Measurements from ENCODE around the gene NLRC5.
A peak's percentile ranks its signal among the peaks of the same experiment; 100 is the strongest.

NLRC5 gene

GRCh38 chr16:56961386-56961785, 28.0 kb upstream of the NLRC5 start:
- H3K79me2 ChIP-seq, result no peaks in the 10 kb centered on the region
- no peak overlapping the region for H3K4me3 ChIP-seq (ENCODE audit: low read depth, low read length)
- no peaks in the 10 kb centered on the region for H3K9me3 ChIP-seq (ENCODE audit: control insufficient read depth, low read length)
- no peaks in the 10 kb centered on the region for H3K36me3 ChIP-seq (ENCODE audit: control insufficient read depth, insufficient read depth, low read length)
- no peak overlapping the region for H3K9ac ChIP-seq
- H3K4me1 ChIP-seq, result no peaks in the 10 kb centered on the region
- H3K27me3 ChIP-seq (ENCODE audit: control insufficient read depth, insufficient read depth, low read length), result no peaks in the 10 kb centered on the region
- no peak overlapping the region for H2AFZ ChIP-seq
- H3K4me2 ChIP-seq (ENCODE audit: low read length), result no peak overlapping the region
- no peak for TF ChIP-seq CTCF (IDR thresholded peaks at IDR 0.05)
- no peak overlapping the region for H3K27ac ChIP-seq

- H3K27ac ChIP-seq, result no peak within 1 kb of the TSS
- no peaks in the 10 kb centered on the region for H3K27me3 ChIP-seq (ENCODE audit: control insufficient read depth, insufficient read depth, low read length)
- H3K79me2 ChIP-seq, result no peaks in the 10 kb centered on the region
- no peak within 1 kb of the TSS for H3K4me2 ChIP-seq (ENCODE audit: low read length)
- no peak within 1 kb of the TSS for H3K4me3 ChIP-seq (ENCODE audit: low read depth, low read length)
- H3K36me3 ChIP-seq (ENCODE audit: control insufficient read depth, insufficient read depth, low read length), result no peaks in the 10 kb centered on the region
- no peak for TF ChIP-seq CTCF (IDR thresholded peaks at IDR 0.05)
- H3K9ac ChIP-seq, result no peak within 1 kb of the TSS
- H3K9me3 ChIP-seq (ENCODE audit: control insufficient read depth, low read length), result no peaks in the 10 kb centered on the region
- no peaks in the 10 kb centered on the region for H3K4me1 ChIP-seq
- H2AFZ ChIP-seq, result no peak within 1 kb of the TSS
Measured at GRCh38 chr16:56961851-56962281, 27.5 kb upstream of the NLRC5 start, which contains the start of gene CETP. TSS of gene CETP (plus strand) at chr16:56961950. CDS start at chr16:56961980, 30 bp downstream.

- H3K27ac ChIP-seq, result no peak overlapping the region
- peak overlapping the region; percentile 18 for H2AFZ ChIP-seq
- no peaks in the 10 kb centered on the region for H3K79me2 ChIP-seq
Measured at GRCh38 chr16:56964243-56965148, 24.9 kb upstream of the NLRC5 start.

GRCh38 chr16:56965149-56966092, 23.9 kb upstream of the NLRC5 start:
- Histone ChIP-seq H3K27ac (no peak overlapping the region), H3K4me1 (no peaks in the 10 kb centered on the region), H3K36me3 (ENCODE audit: control insufficient read depth, insufficient read depth, low read length) (no peaks in the 10 kb centered on the region), H3K9ac (no peak overlapping the region), H3K27me3 (ENCODE audit: control insufficient read depth, insufficient read depth, low read length) (no peaks in the 10 kb centered on the region), H2AFZ (no peak overlapping the region), H3K9me3 (ENCODE audit: control insufficient read depth, low read length) (no peaks in the 10 kb centered on the region), H3K4me3 (ENCODE audit: low read depth, low read length) (no peak overlapping the region), H3K79me2 (no peaks in the 10 kb centered on the region), H3K4me2 (ENCODE audit: low read length) (no peak overlapping the region)
- no peak for TF ChIP-seq CTCF (IDR thresholded peaks at IDR 0.05)

More at GRCh38 chr16:56964243-56965148, 24.9 kb upstream of the NLRC5 start:
- Histone ChIP-seq H3K4me3 (ENCODE audit: low read depth, low read length) (no peak overlapping the region), H3K9ac (no peak overlapping the region), H3K9me3 (ENCODE audit: control insufficient read depth, low read length) (no peaks in the 10 kb centered on the region), H3K4me2 (ENCODE audit: low read length) (no peak overlapping the region), H3K27me3 (ENCODE audit: control insufficient read depth, insufficient read depth, low read length) (no peaks in the 10 kb centered on the region), H3K36me3 (ENCODE audit: control insufficient read depth, insufficient read depth, low read length) (no peaks in the 10 kb centered on the region), H3K4me1 (no peaks in the 10 kb centered on the region)
- peak; percentile 94 for TF ChIP-seq CTCF (IDR thresholded peaks at IDR 0.05)
